ENCODE results near the gene RBM14.
A peak's percentile ranks its signal among the peaks of the same experiment; 100 is the strongest.
"Not testable (repeated sequence)": the region's sequence is repeated elsewhere in the genome, so short reads cannot be mapped to it uniquely, and the experiment has no call there.

RBM14 gene
- 98.0 to 467 (median 159) reads per million in 3 experiments for total RNA-seq

- DNase-seq, result peak; percentile 99
Measured at GRCh38 chr11:66616379-66617154, at the start of gene RBM14. RBM14 (plus strand) TSS chr11:66616630; CDS start chr11:66616721, 91 bp downstream.

GRCh38 chr11:66567787-66568123 is 48.7 kb upstream of the RBM14 start:
- DNase-seq, result no peak

GRCh38 chr11:66568124-66568916 is 48.1 kb upstream of the RBM14 start, which contains the start of gene CTSF:
CTSF (minus strand) TSS chr11:66568606; CDS start chr11:66568486, 120 bp downstream.
- DNase-seq, result peak; percentile 56

GRCh38 chr11:66569076-66569475 is 47.4 kb upstream of the RBM14 start:
- no peak for DNase-seq

- no peak for DNase-seq
Measured at GRCh38 chr11:66570079-66570849, 46.2 kb upstream of the RBM14 start.

DNA sequence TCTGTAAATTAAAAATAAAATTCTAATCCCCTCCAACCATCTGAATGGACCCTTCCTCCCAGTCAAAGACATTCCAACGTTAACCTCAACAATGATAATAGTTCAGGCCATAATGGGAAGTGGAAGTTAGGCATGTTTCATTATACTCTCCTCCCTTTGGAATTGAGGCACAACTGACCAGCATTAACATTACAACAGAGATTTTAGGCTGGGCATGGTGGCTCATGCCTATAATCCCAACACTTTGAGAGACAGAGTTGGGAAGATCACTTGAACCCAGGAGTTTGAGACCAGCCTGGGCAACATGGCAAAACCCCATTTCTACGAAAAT is 45.6 kb upstream of the RBM14 start:
- no peak for DNase-seq

GRCh38 chr11:66579017-66579606 is 37.3 kb upstream of the RBM14 start:
- peak; percentile 64 for DNase-seq

- no peak for DNase-seq
Measured at GRCh38 chr11:66580803-66581202, 35.6 kb upstream of the RBM14 start.

DNA sequence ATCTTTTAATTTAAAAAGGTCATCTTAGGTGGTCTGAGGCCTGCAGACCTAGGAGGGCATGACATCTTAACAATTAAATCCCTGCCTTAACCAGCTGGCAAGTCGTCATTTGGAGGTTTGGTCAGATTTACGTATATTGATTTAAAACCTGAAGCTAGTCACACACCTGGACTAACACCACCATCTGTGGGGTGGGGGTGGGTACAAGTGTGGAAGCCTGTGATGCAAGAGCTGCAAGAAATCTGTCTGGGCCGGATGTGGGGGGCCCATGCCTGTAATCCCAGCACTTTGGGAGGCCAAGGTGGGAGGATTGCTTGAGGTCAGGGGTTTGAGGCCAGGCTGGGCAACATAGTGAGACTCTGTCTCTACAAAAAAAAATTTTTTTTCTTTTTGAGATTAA is 35.2 kb upstream of the RBM14 start:
- no peak for DNase-seq

DNA sequence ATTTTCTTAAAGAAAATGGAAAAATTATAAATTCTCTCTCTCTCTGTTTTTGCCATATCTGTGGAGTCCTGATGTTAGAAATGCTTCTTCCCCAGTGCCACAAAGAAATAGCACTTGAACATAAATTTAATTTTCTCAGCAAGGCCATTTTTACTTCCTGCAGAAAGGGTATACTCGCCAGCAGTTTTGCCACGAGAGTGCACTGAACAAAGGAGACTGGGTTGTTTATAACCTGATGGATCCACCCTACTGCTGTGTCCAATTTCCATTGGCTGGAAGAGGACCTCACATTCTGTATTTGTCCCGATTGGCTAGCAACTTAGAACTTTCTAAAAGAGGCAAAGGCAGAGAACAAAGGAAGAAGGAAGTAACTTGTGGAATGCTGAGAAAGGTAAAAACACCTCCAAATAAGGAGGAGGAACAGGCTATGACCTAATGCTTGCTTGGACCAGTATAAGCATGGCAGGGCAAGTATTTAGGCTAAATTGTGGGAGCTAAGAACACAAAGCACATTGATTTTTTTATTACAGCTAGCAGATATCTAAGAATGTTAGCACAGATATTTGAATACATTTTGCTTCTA is 33.8 kb upstream of the RBM14 start:
- DNase-seq, result not testable (repeated sequence)

DNA sequence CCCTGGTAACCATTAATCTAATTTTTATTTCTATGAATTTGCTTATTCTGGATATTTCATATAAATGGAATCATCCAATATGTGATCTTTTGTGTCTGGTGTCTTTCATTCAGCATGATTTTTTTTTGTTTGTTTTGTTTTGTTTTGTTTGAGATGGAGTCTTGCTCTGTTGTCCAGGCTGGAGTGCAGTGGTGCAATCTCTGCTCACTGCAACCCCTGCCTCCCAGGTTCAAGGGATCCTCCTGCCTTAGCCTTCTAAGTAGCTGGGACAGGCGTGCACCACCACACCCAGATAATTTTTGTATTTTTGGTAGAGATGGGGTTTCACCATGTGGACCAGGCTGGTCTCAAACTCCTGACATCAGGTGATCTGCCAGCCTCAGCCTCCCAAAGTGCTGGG is 31.0 kb upstream of the RBM14 start:
- not testable (repeated sequence) for DNase-seq

DNA sequence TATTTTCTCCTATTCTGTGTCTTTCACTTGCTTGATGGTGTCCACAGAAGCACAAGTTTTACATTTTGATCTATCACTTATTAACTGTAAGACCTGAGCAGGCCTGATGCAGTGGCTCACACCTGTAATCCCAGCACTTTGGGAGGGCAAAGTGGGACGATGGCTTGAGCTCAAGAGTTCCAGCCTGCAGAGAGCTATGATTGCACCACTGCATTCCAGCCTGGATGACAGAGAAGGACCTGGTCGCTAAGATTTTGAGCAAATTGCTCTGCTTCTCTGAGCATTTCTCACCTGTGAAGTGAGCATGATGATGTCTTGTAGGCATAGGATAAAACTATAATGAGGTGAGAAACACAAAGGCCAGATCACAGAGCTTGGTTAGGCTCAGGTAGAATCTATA is 30.3 kb upstream of the RBM14 start:
- DNase-seq, result no peak

- DNase-seq, result not testable (repeated sequence)
Measured at GRCh38 chr11:66589315-66589714, 27.1 kb upstream of the RBM14 start.

GRCh38 chr11:66589996-66590675 is 26.3 kb upstream of the RBM14 start:
- DNase-seq, result no peak

GRCh38 chr11:66591175-66591574 is 25.3 kb upstream of the RBM14 start:
- DNase-seq, result no peak

GRCh38 chr11:66592457-66593302 is 23.8 kb upstream of the RBM14 start, which contains the start of the genes CCDC87 and CCS:
CCDC87 (minus strand) TSS chr11:66593063; CDS start chr11:66593015, 48 bp downstream.
CCS (plus strand) TSS chr11:66593185; CDS start chr11:66593262, 77 bp downstream.
- DNase-seq, result peak; percentile 95

- no peak for DNase-seq
Measured at GRCh38 chr11:66593303-66593635, 23.2 kb upstream of the RBM14 start.

DNA sequence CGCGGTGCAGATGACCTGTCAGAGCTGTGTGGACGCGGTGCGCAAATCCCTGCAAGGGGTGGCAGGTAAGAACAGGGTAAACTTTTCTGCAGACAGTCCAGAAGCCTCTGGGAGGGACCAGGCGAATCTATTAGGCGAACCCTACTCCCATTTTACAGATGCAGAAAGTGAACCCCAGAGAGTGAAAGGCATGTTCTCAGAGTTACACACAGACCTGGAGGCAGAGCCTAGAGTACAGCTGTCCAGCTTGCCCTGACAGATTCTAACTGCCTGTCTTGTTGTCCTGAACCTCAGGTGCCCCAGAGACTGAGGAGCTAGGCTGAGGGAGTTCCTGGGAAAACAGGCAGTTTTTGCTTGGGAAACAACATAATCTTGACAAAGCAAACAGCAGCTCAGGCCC is 22.8 kb upstream of the RBM14 start:
- no peak for DNase-seq

DNA sequence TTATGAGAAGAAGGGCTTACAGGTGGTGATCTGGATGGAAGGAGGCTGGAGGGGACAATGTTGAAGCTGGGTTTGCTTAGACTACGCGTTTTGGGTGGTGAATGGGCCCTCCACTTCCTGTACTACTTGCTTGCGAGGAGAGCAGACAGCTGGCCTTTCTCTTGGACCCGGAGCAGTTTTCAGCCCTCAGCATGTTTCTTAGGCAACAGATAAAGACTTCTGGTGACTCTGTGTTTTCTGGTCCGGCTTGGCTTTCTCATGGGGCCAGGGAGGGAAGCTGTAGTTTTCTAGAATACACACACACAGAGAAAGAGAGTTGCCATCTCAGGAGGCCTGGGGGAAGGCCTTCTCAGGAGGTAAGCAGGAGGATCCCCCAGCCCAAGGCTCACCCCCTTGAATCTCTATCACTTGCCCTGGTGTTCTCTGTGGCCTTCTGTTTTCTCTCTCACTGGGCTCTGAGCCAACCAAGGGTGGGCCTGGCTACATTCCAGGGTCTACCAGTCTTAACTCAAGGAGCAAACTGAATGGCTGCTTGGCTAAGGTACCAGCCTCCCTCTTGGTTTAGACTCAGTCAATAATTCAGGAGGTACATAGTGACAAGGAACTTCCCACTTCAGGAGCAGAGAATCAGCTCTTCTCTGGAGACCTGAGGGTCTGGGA is 21.1 kb upstream of the RBM14 start:
- no peak for DNase-seq

- DNase-seq, result no peak
Measured at GRCh38 chr11:66598993-66599392, 17.4 kb upstream of the RBM14 start.

Measured in central memory CD4-positive, alpha-beta T cell (primary cell).